OCI-M2 (cell line): ENCODE measurements around the gene MPHOSPH8.
"Not testable (repeated sequence)": the region's sequence is repeated elsewhere in the genome, so short reads cannot be mapped to it uniquely, and the experiment has no call there.

Experiments used
- DNase-seq: peaks from one replicate; lab custom pipeline; 2025; ENCODE audit not compliant: unreplicated experiment; lab: John Stamatoyannopoulos, UW

The MPHOSPH8 gene

GRCh38 chr13:19624265-19624664 is 9.2 kb upstream of the MPHOSPH8 start:
- no peak for DNase-seq

GRCh38 chr13:19632915-19633478 is 462 bp upstream of the MPHOSPH8 start:
- no peak for DNase-seq

GRCh38 chr13:19634256-19634740 is 839 bp downstream of the MPHOSPH8 start:
- no peak for DNase-seq

- DNase-seq, result not testable (repeated sequence)
These were observed 2.5 kb downstream of the MPHOSPH8 start for GRCh38 chr13:19635926-19636325.

- no peak for DNase-seq
These were observed 10.2 kb downstream of the MPHOSPH8 start for GRCh38 chr13:19643652-19644051.

GRCh38 chr13:19645000-19645399 is 11.5 kb downstream of the MPHOSPH8 start:
- DNase-seq, result no peak

- DNase-seq, result no peak
These were observed 12.6 kb downstream of the MPHOSPH8 start for GRCh38 chr13:19646063-19646462.

GRCh38 chr13:19650742-19651141 is 17.3 kb downstream of the MPHOSPH8 start:
- no peak for DNase-seq

- DNase-seq, result no peak
These were observed 24.6 kb downstream of the MPHOSPH8 start for GRCh38 chr13:19657872-19658591.

DNA sequence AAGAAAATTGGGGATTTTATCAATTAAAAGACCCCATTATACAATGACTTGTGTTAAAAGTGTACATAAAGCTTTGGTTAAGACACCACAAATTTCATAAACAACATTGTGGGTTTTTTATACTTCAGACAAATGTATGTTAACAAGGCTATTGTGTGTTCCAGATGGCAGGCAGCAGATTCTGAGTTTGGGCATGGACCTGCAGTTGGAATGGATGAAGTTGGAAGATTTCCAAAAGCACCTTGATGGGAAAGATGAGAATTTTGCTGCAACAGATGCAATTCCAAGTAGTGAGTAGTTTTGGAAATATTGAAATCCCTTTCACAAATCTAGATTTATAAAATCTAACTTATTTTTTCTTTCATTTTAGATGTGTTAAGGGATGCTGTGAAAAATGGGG is 25.4 kb downstream of the MPHOSPH8 start:
- DNase-seq, result no peak

DNA sequence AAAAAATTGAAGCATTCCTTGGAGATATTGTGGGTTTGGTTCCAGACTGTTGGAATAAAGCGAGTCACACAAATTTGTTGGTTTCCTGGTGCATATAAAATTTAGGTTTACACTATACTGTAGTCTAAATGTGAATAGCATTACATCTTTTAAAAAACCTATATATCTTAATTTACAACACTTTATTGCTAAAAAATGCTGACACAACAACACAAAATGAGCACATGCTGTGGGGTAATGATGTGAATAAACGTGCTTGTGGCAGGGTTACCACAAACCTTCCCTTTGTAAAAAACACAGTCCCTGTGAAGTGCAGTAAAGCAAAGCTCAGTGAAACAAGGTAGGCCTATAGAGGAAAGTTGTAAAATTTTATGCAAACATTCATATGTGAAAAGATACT is 27.7 kb downstream of the MPHOSPH8 start:
- DNase-seq, result no peak

- no peak for DNase-seq
These were observed 28.1 kb downstream of the MPHOSPH8 start for GRCh38 chr13:19661561-19661960.

GRCh38 chr13:19663416-19663979 is 30.0 kb downstream of the MPHOSPH8 start:
- no peak for DNase-seq

GRCh38 chr13:19664481-19665230 is 31.2 kb downstream of the MPHOSPH8 start:
- no peak for DNase-seq

DNA sequence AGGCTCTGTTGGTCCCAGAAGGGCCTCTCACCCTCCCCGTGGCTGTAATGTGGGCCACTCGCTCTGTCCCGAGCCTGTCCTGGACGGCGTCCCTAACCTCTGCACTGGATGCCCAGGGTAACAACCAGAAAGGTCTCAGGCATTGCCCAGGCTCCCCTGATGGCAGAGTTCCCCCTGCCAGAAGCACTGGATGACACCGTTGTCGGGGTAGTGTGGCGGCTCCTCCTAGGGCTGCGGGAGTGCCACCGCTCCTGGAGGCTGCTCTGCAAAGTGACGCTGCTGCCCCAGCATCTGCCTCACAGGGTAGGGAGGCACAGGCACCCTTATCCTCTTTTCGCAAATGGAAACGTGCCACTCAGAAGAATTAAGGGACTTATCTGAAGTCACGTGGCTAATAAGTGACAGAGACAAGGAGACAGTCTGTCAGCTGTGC is 32.0 kb downstream of the MPHOSPH8 start:
- DNase-seq, result no peak

DNA sequence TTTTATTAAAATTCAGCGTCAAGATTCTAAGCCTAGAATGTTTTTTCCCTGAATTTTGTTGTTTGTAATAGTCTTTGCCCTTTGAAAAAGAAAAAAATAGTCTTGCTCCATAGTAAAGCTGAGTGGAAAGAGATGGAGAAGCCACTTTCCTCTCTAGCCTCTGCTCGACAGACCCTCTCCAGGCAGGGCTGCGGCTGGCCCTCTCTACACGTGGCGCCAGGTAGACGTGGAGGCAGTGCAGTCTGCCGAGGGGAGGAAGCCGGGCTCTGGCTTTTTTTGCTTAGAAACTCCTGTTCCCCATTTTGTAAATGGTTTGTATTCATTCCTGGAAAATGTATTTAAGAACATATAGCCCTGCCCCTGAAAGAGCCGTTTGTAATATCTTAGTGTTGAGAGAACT is 35.3 kb downstream of the MPHOSPH8 start:
- no peak for DNase-seq

DNA sequence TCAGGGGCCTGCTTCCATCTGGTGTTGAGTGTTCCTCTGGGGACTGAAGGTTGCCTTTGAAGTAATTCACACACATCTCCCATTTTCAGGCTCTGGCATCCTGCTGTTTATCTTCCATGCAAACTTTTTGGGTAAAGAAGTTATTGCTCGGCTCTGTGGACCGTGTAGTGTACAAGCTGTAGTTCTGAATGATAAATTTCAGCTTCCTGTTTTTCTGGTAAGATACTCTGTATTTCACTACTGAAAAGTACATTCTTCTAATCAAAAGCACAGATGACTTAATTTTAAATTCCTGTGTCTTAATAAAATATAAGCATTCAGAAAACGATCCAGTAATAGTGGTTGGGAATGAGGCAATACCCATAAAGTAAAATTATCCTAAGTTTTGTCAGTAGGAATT is 36.7 kb downstream of the MPHOSPH8 start:
- no peak for DNase-seq

DNA sequence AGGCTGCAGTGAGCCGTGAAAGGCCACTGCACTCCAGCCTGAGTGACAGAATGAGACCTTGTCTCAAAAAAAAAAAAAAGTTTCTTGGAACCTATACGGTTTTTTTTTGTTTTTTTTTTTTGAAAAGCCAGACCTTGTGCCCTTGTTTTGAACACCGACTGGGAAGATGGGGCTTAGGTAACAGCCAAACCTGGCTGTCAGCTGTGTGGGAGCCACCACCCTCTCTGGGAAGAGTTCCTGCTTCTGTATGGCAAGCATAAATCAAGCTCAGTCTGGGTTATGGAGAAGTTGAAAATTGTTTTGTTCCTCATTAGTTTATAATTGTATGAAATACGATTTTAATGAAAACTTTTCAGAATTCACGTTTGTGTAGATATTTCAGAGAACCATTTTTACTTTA is 39.5 kb downstream of the MPHOSPH8 start:
- no peak for DNase-seq

GRCh38 chr13:19673473-19674430 is 40.3 kb downstream of the MPHOSPH8 start:
- no peak for DNase-seq

DNA sequence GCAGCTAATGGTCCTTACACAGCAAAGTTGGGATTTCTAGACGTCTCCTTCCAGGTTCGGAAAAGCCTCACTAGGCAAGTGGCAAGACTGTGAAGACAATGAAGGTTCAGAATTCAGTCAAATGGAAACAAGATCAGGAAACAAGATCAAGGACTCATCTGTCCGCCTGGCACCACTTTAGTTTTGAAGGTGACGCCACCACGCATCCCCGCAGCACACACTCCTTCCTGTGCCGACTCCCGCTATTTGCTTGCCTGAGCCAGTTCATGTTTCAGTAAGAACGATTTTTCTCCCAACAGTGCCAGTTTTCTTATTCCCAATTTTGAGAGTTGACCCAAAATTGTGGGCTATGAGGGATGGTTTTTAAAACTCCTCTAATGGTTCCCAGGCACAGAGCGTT is 41.4 kb downstream of the MPHOSPH8 start:
- DNase-seq, result no peak

DNA sequence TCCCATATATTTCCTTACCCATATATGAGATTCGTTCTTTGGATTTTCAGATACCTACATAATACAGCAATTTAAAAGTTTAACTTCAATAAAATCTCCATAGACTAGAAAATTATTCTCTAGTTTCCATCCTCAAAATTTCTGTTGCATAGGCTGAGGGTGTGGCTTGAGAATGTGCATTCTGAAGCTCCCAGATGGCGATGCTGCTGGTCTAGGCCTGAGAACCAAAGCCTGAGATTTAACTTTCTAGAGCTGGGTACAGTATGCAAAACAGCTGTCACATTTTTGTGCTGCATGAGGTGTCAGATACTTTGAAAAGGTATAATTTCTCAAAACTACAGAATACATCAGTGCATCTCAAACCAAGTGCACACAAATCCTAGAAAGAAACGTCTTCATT is 42.7 kb downstream of the MPHOSPH8 start:
- no peak for DNase-seq
